Measurements from ENCODE around the gene OR8S1. TPM values are rescaled to one million over a fixed set of nuclear protein-coding genes. Genes with fewer than 3 reads are reported as not detected.

OR8S1 gene
- total and polyA plus RNA-seq, 10 of the 15 experiments (the other 5 are each of a cell fraction or from before 2014, with no cell fraction given), result not detected

- Histone ChIP-seq H3K4me1 (ENCODE audit: control insufficient read depth, insufficient read depth, low read length) (no peaks in the 10 kb centered on the region), H3K4me3 (no peak overlapping the region), H3K9ac (ENCODE audit: control insufficient read depth, insufficient read depth, low read length) (no peak overlapping the region), H3K4me2 (ENCODE audit: control insufficient read depth, insufficient read depth) (no peak overlapping the region), H4K20me1 (ENCODE audit: control insufficient read depth, insufficient read depth) (no peaks in the 10 kb centered on the region), H2AFZ (ENCODE audit: control insufficient read depth, low read depth, low read length) (no peak overlapping the region), H3K27ac (ENCODE audit: control insufficient read depth, insufficient read depth) (no peak overlapping the region), H3K9me3 (replicated peaks; ENCODE audit: control insufficient read depth, insufficient read depth, low read length) (peaks cover 4% of the 10 kb centered on the region; the same call in 2 of the 3 replicates), H3K79me2 (ENCODE audit: control insufficient read depth, insufficient read depth, low read length) (no peaks in the 10 kb centered on the region), H3K27me3 (replicated peaks in 1 of 2; ENCODE audit: control insufficient read depth in 2 of 2, insufficient read depth in 2 of 2, low read length in 1 of 2) (no peaks in the 10 kb centered on the region), H3K36me3 (ENCODE audit: control insufficient read depth in 2 of 2, insufficient read depth in 2 of 2, low read length in 1 of 2) (no peaks in the 10 kb centered on the region)
- DNase-seq (ENCODE audit: low read depth, low spot score), result no peak
- intact Hi-C loops (cut with micrococcal nuclease; ENCODE audit: unreplicated experiment), result no loop called here
- in situ Hi-C loops (cut with MboI), result no loop called here
- CTCF ChIA-PET, result no interaction called here
- TF ChIP-seq MTA3 (IDR thresholded peaks at IDR 0.05; ENCODE audit: borderline replicate concordance, low read length), result no peak
- no peak for TF ChIP-seq RB1 (IDR thresholded peaks at IDR 0.05; ENCODE audit: borderline replicate concordance)
- no peak for FAIRE-seq
- POLR2A ChIA-PET, result no interaction called here
- SMC1A ChIA-PET (ENCODE audit: uncharacterized antibody, unreplicated experiment), result interaction anchor here (2.5 kb wide), 1 partner anchor 20 kb away, joined by 5 read pairs; no protein-coding TSS in a partner anchor
- no TSS peak for BruUV-seq (replicated peaks)
- ATAC-seq, result no peak
- WGBS (ENCODE audit: insufficient coverage, insufficient replicate concordance, low lambda C conversion rate, missing lambda C conversion rate), result 37% methylated on average over 2 of the region's 2 CpGs
- RAD21 ChIA-PET (ENCODE audit: unreplicated experiment), result no interaction called here
These were observed 16.4 kb upstream of the OR8S1 start for GRCh38 chr12:48508987-48509386.

- no peak for DNase-seq (ENCODE audit: low read depth, low spot score)
- Histone ChIP-seq H3K4me3 (no peak overlapping the region), H3K27ac (ENCODE audit: control insufficient read depth, insufficient read depth) (no peak overlapping the region), H3K36me3 (ENCODE audit: control insufficient read depth in 2 of 2, insufficient read depth in 2 of 2, low read length in 1 of 2) (no peaks in the 10 kb centered on the region), H3K9me3 (replicated peaks; ENCODE audit: control insufficient read depth, insufficient read depth, low read length) (peaks cover 4% of the 10 kb centered on the region; the same call in 2 of the 3 replicates), H3K4me1 (ENCODE audit: control insufficient read depth, insufficient read depth, low read length) (no peaks in the 10 kb centered on the region), H3K27me3 (replicated peaks in 1 of 2; ENCODE audit: control insufficient read depth in 2 of 2, insufficient read depth in 2 of 2, low read length in 1 of 2) (no peaks in the 10 kb centered on the region), H4K20me1 (ENCODE audit: control insufficient read depth, insufficient read depth) (no peaks in the 10 kb centered on the region), H3K79me2 (ENCODE audit: control insufficient read depth, insufficient read depth, low read length) (no peaks in the 10 kb centered on the region), H2AFZ (ENCODE audit: control insufficient read depth, low read depth, low read length) (no peak overlapping the region), H3K4me2 (ENCODE audit: control insufficient read depth, insufficient read depth) (no peak overlapping the region), H3K9ac (ENCODE audit: control insufficient read depth, insufficient read depth, low read length) (no peak overlapping the region)
- intact Hi-C loops (cut with micrococcal nuclease; ENCODE audit: unreplicated experiment), result no loop called here
- ChIA-PET CTCF (no interaction called here), POLR2A (no interaction called here), SMC1A (ENCODE audit: uncharacterized antibody, unreplicated experiment) (interaction anchor here (0.9 kb wide), 1 partner anchor 54 kb away, joined by 4 read pairs; no protein-coding TSS in a partner anchor), RAD21 (ENCODE audit: unreplicated experiment) (no interaction called here)
- no peak for ATAC-seq
- 0% methylated on average over 1 of the region's 1 CpG for WGBS (ENCODE audit: insufficient coverage, insufficient replicate concordance, low lambda C conversion rate, missing lambda C conversion rate)
- BruUV-seq (replicated peaks), result no TSS peak
- no peak for FAIRE-seq
- in situ Hi-C loops (cut with MboI), result no loop called here
- TF ChIP-seq USF1 (IDR thresholded peaks at IDR 0.05; ENCODE audit: borderline replicate concordance, extremely low read length, insufficient read depth, low read depth, low read length) (no peak), SUPT20H (IDR thresholded peaks at IDR 0.05; ENCODE audit: borderline replicate concordance, control insufficient read depth, low read depth, low read length) (no peak), HCFC1 (IDR thresholded peaks at IDR 0.05; ENCODE audit: low read length) (no peak), SUZ12 (IDR thresholded peaks at IDR 0.05; ENCODE audit: unreplicated experiment) (no peak), BCL3 (IDR thresholded peaks at IDR 0.05; ENCODE audit: borderline replicate concordance, insufficient read depth, low read depth, low read length, poor library complexity, severe bottlenecking) (no peak), CEBPB (IDR thresholded peaks at IDR 0.05; ENCODE audit: borderline replicate concordance in 1 of 2, low read depth in 2 of 2, low read length in 2 of 2) (no peak), ZSCAN29 (IDR thresholded peaks at IDR 0.05) (no peak), DPF2 (IDR thresholded peaks at IDR 0.05) (no peak), LARP7 (IDR thresholded peaks at IDR 0.05) (no peak), CHD2 (IDR thresholded peaks at IDR 0.05; ENCODE audit: borderline replicate concordance, low read depth, low read length) (no peak), ZBTB4 (CRISPR knock-in tag; IDR thresholded peaks at IDR 0.05) (no peak)
These were observed 15.3 kb upstream of the OR8S1 start for GRCh38 chr12:48510111-48510510.
